Occipital lobe (tissue), 3 donors: ENCODE results near the gene EIF3I. TPM values are rescaled to one million over a fixed set of nuclear protein-coding genes. Genes with fewer than 3 reads are reported as not detected.

Experiments used
- DNase-seq: peaks from one replicate; lab custom pipeline; 2025; lab: John Stamatoyannopoulos, UW
- small RNA-seq: library from RNA; depleted of rRNA; stranded (forward); fragments of <200 nt; gene quantifications from one replicate; pipeline ENCODE3, GENCODE V24; 2014
- total RNA-seq: library from RNA; depleted of rRNA; stranded (reverse); fragments of >200 nt; gene quantifications from one replicate; pipeline ENCODE4 v1.2.3, GENCODE V29; 2014

Gene EIF3I
- total RNA-seq, 1 donor from 2014 or later = 79.7 TPM

- no peak for DNase-seq
Measured at GRCh38 chr1:32263744-32264143, 41.5 kb downstream of the EIF3I start.

GRCh38 chr1:32265846-32266245 lies 43.6 kb downstream of the EIF3I start:
- DNase-seq = no peak

- no peak for DNase-seq
Measured at GRCh38 chr1:32266921-32267591, 44.8 kb downstream of the EIF3I start.

DNA sequence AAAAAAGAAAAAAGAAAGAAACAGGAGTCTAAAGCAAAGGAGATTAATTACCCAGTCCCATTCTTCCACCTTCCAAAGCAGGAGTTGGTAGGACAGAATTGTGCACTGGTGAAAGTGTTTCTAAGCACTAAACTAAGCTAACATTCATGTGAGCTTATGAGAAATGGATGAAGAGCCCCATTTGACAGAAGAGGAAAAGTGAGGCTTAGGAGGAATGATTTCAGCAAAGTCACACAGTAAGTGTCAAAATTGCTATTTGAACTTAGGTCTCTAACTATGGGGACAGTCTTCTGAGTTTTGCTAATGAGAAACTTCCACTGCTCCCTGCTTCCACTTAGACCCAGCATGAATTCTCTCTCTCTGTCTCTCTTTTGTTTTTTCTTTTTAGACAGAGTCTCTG lies 47.5 kb downstream of the EIF3I start:
- DNase-seq = no peak

DNA sequence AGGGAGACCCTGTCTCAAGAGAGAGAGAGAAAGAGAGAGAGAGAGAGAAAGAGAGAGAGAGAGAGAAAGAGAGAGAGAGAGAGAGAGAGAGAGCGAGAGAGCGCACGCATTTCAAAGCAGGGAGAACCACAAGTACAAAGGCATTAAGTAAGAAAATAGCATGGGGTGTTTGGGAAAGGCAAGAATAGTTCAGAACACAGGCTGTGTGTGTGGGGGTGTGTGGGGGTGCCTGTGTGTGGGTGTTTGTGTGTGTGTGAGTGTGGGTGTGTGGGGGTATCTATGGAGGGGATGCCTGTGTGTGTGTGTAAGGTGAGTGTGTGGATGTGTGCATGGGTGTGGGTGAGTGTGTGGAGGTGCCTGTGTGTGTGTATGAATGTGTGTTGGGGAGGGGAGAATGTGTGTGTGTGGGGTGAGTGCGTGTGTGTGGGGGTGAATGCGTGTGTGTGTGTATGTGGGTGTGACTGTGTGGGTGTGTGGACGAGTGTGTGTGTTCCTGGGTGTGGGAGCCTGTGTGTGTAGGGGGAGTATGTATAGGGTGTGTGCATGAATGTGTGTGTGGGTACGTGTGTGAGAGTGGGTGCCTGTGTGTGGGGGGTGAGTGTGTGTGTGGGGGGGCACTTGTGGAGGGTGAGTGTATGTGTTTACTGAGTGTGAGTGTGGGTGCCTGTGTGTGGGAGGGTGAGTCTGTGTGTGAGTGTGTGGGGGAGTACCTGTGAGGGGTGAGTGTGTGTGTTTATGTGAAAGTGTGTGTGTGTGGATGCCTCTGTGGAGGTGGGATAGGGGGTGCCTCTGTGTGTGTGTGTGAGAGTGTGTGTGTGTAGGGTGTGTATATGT lies 50.6 kb downstream of the EIF3I start:
- DNase-seq = no peak

DNA sequence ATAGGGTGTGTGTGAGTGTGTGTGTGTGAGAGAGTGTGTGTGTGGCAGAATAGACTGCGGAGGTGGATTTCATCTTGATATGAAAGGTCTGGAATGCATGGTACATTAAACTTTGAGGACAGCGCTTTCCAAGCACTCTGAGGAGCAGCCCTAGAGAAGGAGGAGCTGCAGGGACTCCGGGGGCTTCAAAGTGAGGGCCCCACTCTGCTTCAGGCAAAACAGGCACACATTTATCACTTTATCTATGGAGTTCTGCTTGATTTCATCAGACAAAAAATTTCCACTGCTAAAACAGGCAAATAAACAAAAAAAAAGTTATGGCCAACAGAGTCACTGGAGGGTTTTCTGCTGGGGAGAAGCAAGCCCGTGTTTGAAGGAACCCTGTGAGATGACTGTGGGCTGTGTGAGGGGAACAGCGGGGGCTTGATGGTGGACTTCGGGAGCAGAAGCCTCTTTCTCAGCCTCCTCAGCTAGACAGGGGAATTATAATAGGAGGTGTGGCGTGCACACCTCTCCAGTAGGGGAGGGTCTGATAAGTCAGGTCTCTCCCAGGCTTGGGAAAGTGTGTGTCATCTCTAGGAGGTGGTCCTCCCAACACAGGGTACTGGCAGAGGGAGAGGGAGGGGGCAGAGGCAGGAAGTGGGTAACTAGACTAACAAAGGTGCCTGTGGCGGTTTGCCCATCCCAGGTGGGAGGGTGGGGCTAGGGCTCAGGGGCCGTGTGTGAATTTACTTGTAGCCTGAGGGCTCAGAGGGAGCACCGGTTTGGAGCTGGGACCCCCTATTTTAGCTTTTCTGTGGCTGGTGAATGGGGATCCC lies 51.4 kb downstream of the EIF3I start:
- DNase-seq = no peak

- no peak for DNase-seq
Measured at GRCh38 chr1:32274646-32275340, 52.6 kb downstream of the EIF3I start.

DNA sequence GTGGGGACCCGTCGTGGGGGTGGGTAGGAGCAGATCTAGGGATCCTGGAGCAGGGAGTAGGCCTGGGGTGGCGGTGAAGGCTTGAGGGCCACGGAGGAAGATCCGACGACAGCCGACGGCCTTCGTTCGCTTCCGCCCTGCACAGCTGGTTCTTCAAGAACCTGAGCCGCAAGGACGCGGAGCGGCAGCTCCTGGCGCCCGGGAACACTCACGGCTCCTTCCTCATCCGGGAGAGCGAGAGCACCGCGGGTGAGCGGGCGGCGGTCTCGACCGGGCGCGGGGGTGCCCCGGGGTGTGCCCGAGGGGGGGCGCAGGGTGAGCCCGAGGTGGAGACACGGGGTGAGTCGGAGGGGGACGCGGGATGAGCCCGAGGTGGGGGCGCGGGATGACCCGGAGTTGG lies 53.2 kb downstream of the EIF3I start:
- no peak for DNase-seq

GRCh38 chr1:32276032-32276782 lies 54.0 kb downstream of the EIF3I start:
- DNase-seq = no peak

Small RNA genes within 50 kb of the gene (small RNA-seq; reads per million reads assigned to genes)
- gene RF00017 = not detected

Other genes with a start within 250 kb of the EIF3I start
- gene KHDRBS1, start 208.5 kb upstream of the EIF3I start, total RNA-seq = 87.2 TPM
- 4.2 TPM for gene TMEM39B, start 149.5 kb upstream of the EIF3I start, total RNA-seq
- 25.3 TPM for gene KPNA6, start 114.4 kb upstream of the EIF3I start, total RNA-seq
- gene TXLNA, start 42.7 kb upstream of the EIF3I start, total RNA-seq = 21.1 TPM
- 31.7 TPM for gene CCDC28B, start 21.8 kb upstream of the EIF3I start, total RNA-seq
- gene IQCC, start 16.7 kb upstream of the EIF3I start, total RNA-seq = 2.3 TPM
- gene DCDC2B, start 13.3 kb upstream of the EIF3I start, total RNA-seq = not detected
- 9.8 TPM for gene TMEM234, start 54 bp upstream of the EIF3I start, total RNA-seq
- gene FAM167B, start 24.8 kb downstream of the EIF3I start, total RNA-seq = 2.0 TPM
- gene LCK, start 28.9 kb downstream of the EIF3I start, total RNA-seq = not detected
- 19.8 TPM for gene HDAC1, start 69.7 kb downstream of the EIF3I start, total RNA-seq
- gene MARCKSL1, start 113.8 kb downstream of the EIF3I start, total RNA-seq = 356 TPM
- gene FAM229A, start 140.1 kb downstream of the EIF3I start, total RNA-seq = 1.6 TPM
- not detected for gene TSSK3, start 140.1 kb downstream of the EIF3I start, total RNA-seq
- 60.7 TPM for gene BSDC1, start 172.0 kb downstream of the EIF3I start, total RNA-seq
- gene ZBTB8B, start 242.7 kb downstream of the EIF3I start, total RNA-seq = 14.0 TPM